ENCODE data around the gene C14orf132. TPM values are rescaled to one million over a fixed set of nuclear protein-coding genes. Genes with fewer than 3 reads are reported as not detected.

The C14orf132 gene
- total RNA-seq, 1 experiment from 2014 or later: 1.3 TPM

GRCh38 chr14:96042248-96042930 lies 3.2 kb downstream of the C14orf132 start:
- peaks cover 17% of the 10 kb centered on the region for H3K36me3 Mint-ChIP-seq (ENCODE audit: insufficient read depth, unreplicated experiment)
- CTCF ChIA-PET: no interaction called here
- H3K4me1 Mint-ChIP-seq (ENCODE audit: low read depth, unreplicated experiment): peaks cover 14% of the 10 kb centered on the region
- H3K9me3 Mint-ChIP-seq (ENCODE audit: low read depth, unreplicated experiment): no peaks in the 10 kb centered on the region
- no peak overlapping the region for H3K27ac Mint-ChIP-seq (ENCODE audit: unreplicated experiment)
- no peak overlapping the region for H3K4me3 Mint-ChIP-seq (ENCODE audit: low read depth, unreplicated experiment)
- BruUV-seq (replicated peaks): no TSS peak
- no peak for TF ChIP-seq CTCF (IDR thresholded peaks at IDR 0.05; ENCODE audit: unreplicated experiment)
- intact Hi-C loops (cut with micrococcal nuclease; ENCODE audit: unreplicated experiment): no loop called here
- DNase-seq: no peak
- peaks cover 49% of the 10 kb centered on the region for H3K27me3 Mint-ChIP-seq (ENCODE audit: unreplicated experiment)

GRCh38 chr14:96046630-96047029 lies 7.5 kb downstream of the C14orf132 start:
- H3K27ac Mint-ChIP-seq (ENCODE audit: unreplicated experiment): no peak overlapping the region
- H3K36me3 Mint-ChIP-seq (ENCODE audit: insufficient read depth, unreplicated experiment): no peaks in the 10 kb centered on the region
- no peak overlapping the region for H3K4me3 Mint-ChIP-seq (ENCODE audit: low read depth, unreplicated experiment)
- no peak for DNase-seq
- H3K4me1 Mint-ChIP-seq (ENCODE audit: low read depth, unreplicated experiment): no peaks in the 10 kb centered on the region
- BruUV-seq (replicated peaks): no TSS peak
- intact Hi-C loops (cut with micrococcal nuclease; ENCODE audit: unreplicated experiment): no loop called here
- CTCF ChIA-PET: no interaction called here
- peaks cover 28% of the 10 kb centered on the region for H3K27me3 Mint-ChIP-seq (ENCODE audit: unreplicated experiment)
- H3K9me3 Mint-ChIP-seq (ENCODE audit: low read depth, unreplicated experiment): no peaks in the 10 kb centered on the region
- TF ChIP-seq CTCF (IDR thresholded peaks at IDR 0.05; ENCODE audit: unreplicated experiment): no peak

- TF ChIP-seq CTCF (IDR thresholded peaks at IDR 0.05; ENCODE audit: unreplicated experiment): no peak
- Mint-ChIP-seq H3K36me3 (ENCODE audit: insufficient read depth, unreplicated experiment) (no peaks in the 10 kb centered on the region), H3K9me3 (ENCODE audit: low read depth, unreplicated experiment) (no peaks in the 10 kb centered on the region), H3K27me3 (ENCODE audit: unreplicated experiment) (peaks cover 28% of the 10 kb centered on the region), H3K27ac (ENCODE audit: unreplicated experiment) (no peak overlapping the region), H3K4me1 (ENCODE audit: low read depth, unreplicated experiment) (no peaks in the 10 kb centered on the region), H3K4me3 (ENCODE audit: low read depth, unreplicated experiment) (no peak overlapping the region)
- intact Hi-C loops (cut with micrococcal nuclease; ENCODE audit: unreplicated experiment): no loop called here
- BruUV-seq (replicated peaks): no TSS peak
- CTCF ChIA-PET: interaction anchor here (0.7 kb wide), 1 partner anchor 15 kb away, joined by 3 read pairs; no protein-coding TSS in a partner anchor
- DNase-seq: no peak
These were observed 7.9 kb downstream of the C14orf132 start for GRCh38 chr14:96047101-96047500.

- no peaks in the 10 kb centered on the region for H3K9me3 Mint-ChIP-seq (ENCODE audit: low read depth, unreplicated experiment)
- TF ChIP-seq CTCF (IDR thresholded peaks at IDR 0.05; ENCODE audit: unreplicated experiment): no peak
- no peak overlapping the region for H3K27ac Mint-ChIP-seq (ENCODE audit: unreplicated experiment)
- H3K4me1 Mint-ChIP-seq (ENCODE audit: low read depth, unreplicated experiment): no peaks in the 10 kb centered on the region
- intact Hi-C loops (cut with micrococcal nuclease; ENCODE audit: unreplicated experiment): loop anchor here (5.0 kb wide), 1 partner anchor 53 kb away; no protein-coding TSS in a partner anchor
- no peak for DNase-seq
- BruUV-seq (replicated peaks): no TSS peak
- H3K4me3 Mint-ChIP-seq (ENCODE audit: low read depth, unreplicated experiment): no peak overlapping the region
- CTCF ChIA-PET: no interaction called here
- H3K27me3 Mint-ChIP-seq (ENCODE audit: unreplicated experiment): peaks cover 23% of the 10 kb centered on the region
- H3K36me3 Mint-ChIP-seq (ENCODE audit: insufficient read depth, unreplicated experiment): no peaks in the 10 kb centered on the region
These were observed 10.8 kb downstream of the C14orf132 start for GRCh38 chr14:96049932-96050331.
